IMR-90 (cell line): ENCODE results near the gene GLMP. TPM values are rescaled to one million over a fixed set of nuclear protein-coding genes. Genes with fewer than 3 reads are reported as not detected.

Source experiments
- ATAC-seq: fragments of 200-7000 bp; cut with Tn5 transposase; 2 replicates; pipeline ENCODE4 v1.9.1; 2020; ENCODE audit warnings: low read depth, mild to moderate bottlenecking, moderate library complexity
- BruUV-seq: library from RNA; stranded (reverse); fragments of 400-500 nt; replicated peaks from 2 replicates; lab custom pipeline; 2021; lab: Mats Ljungman, UMichigan
- CTCF ChIA-PET: fragments of 300-600 bp; formaldehyde crosslinking; extraction: SDS; loops from one replicate; lab custom pipeline; 2021; ENCODE audit warnings: antibody characterized with exemption; lab: Yijun Ruan, JAX
- POLR2A ChIA-PET: fragments of 300-600 bp; sonication (Branson Sonifier 250); formaldehyde crosslinking; loops from one replicate; lab custom pipeline; 2022; ENCODE audit warnings: antibody characterized with exemption; ENCODE audit not compliant: unreplicated experiment; lab: Charles Lee
- DNase-seq: peaks from one replicate; pipeline ENCODE4 v3.0.0; 2013
- H2AFZ ChIP-seq: replicated peaks from 2 replicates; pipeline ENCODE3; 2013; ENCODE audit warnings: low read length, mild to moderate bottlenecking; ENCODE audit not compliant: poor library complexity
- H2AK5ac ChIP-seq: 2 replicates; pipeline ENCODE4 v1.6.1; 2013; ENCODE audit warnings: low read depth, low read length, inconsistent platforms
- H2AK9ac ChIP-seq: replicated peaks from 2 replicates; pipeline ENCODE3; 2013; ENCODE audit warnings: mild to moderate bottlenecking, low read depth, low read length, moderate library complexity; ENCODE audit not compliant: poor library complexity
- H2BK120ac ChIP-seq: 2 replicates; pipeline ENCODE4 v1.6.1; 2013; ENCODE audit warnings: low read depth, low read length, inconsistent platforms
- H2BK15ac ChIP-seq: 3 replicates; pipeline ENCODE4 v1.6.1; 2013; ENCODE audit warnings: low read depth, low read length, inconsistent platforms
- H2BK20ac ChIP-seq: 2 replicates; pipeline ENCODE4 v1.6.1; 2013; ENCODE audit warnings: low read depth, mild to moderate bottlenecking, inconsistent platforms, low read length, moderate library complexity
- H2BK5ac ChIP-seq: 2 replicates; pipeline ENCODE4 v1.6.1; 2013; ENCODE audit warnings: mild to moderate bottlenecking, low read depth, low read length, inconsistent platforms; ENCODE audit not compliant: poor library complexity, severe bottlenecking
- H3K14ac ChIP-seq: replicated peaks from 2 replicates; pipeline ENCODE4 v1.6.1; 2013; ENCODE audit warnings: low read depth, low read length, inconsistent platforms
- H3K18ac ChIP-seq: 2 replicates; pipeline ENCODE4 v1.6.1; 2013; ENCODE audit warnings: low read depth, low read length, control low read depth
- H3K23ac ChIP-seq: 2 replicates; pipeline ENCODE4 v1.6.1; 2013; ENCODE audit warnings: low read depth, low read length, inconsistent platforms
- H3K27ac ChIP-seq: 2 replicates; pipeline ENCODE4 v1.5.1; 2013; ENCODE audit warnings: mild to moderate bottlenecking, control low read depth, low read length; ENCODE audit not compliant: insufficient read depth
- H3K27me3 ChIP-seq: 2 replicates; pipeline ENCODE4 v1.6.1; 2013; ENCODE audit warnings: low read length; ENCODE audit not compliant: control insufficient read depth, insufficient read depth
- H3K36me3 ChIP-seq: 2 replicates; pipeline ENCODE4 v1.6.1; 2013; ENCODE audit warnings: low read length, mixed read lengths; ENCODE audit not compliant: control insufficient read depth, insufficient read depth
- H3K4ac ChIP-seq: 2 replicates; pipeline ENCODE4 v1.6.1; 2013; ENCODE audit warnings: low read depth, low read length, inconsistent platforms
- H3K4me1 ChIP-seq: 2 replicates; pipeline ENCODE4 v1.6.1; 2013; ENCODE audit warnings: low read length, mixed read lengths; ENCODE audit not compliant: control insufficient read depth, insufficient read depth
- H3K4me2 ChIP-seq: 2 replicates; pipeline ENCODE4 v1.6.1; 2013; ENCODE audit warnings: low read depth, mild to moderate bottlenecking, control low read depth, low read length, moderate library complexity
- H3K4me3 ChIP-seq: 2 replicates; pipeline ENCODE4 v1.5.1; 2013; ENCODE audit warnings: low read depth, mild to moderate bottlenecking, control low read depth, low read length, moderate library complexity; ENCODE audit not compliant: insufficient read depth
- H3K56ac ChIP-seq: 2 replicates; pipeline ENCODE4 v1.6.1; 2013; ENCODE audit warnings: low read length, inconsistent platforms; ENCODE audit not compliant: insufficient read depth; ENCODE audit errors: extremely low read depth
- H3K79me1 ChIP-seq, 2 experiments: 2 replicates each; pipeline ENCODE4 v1.6.1; 2013; ENCODE audit warnings: low read length in 2 of 2, inconsistent platforms in 1 of 2, low read depth in 1 of 2
- H3K9ac ChIP-seq: 2 replicates; pipeline ENCODE4 v1.6.1; 2013; ENCODE audit warnings: low read depth, low read length, control low read depth
- H3K9me1 ChIP-seq: 2 replicates; pipeline ENCODE4 v1.6.1; 2013; ENCODE audit warnings: low read length, inconsistent platforms; ENCODE audit not compliant: insufficient read depth
- H3K9me3 ChIP-seq: 2 replicates; pipeline ENCODE4 v1.6.1; 2013; ENCODE audit warnings: low read length; ENCODE audit not compliant: control insufficient read depth, insufficient read depth
- H4K20me1 ChIP-seq: 2 replicates; pipeline ENCODE4 v1.6.1; 2013; ENCODE audit warnings: low read length, inconsistent platforms; ENCODE audit not compliant: insufficient read depth
- H4K5ac ChIP-seq: 2 replicates; pipeline ENCODE4 v1.6.1; 2013; ENCODE audit warnings: mild to moderate bottlenecking, low read depth, low read length, control low read depth
- H4K8ac ChIP-seq, 2 experiments: 2 replicates each; pipeline ENCODE4 v1.6.1; 2013; ENCODE audit warnings: low read depth in 2 of 2, low read length in 2 of 2, control low read depth in 1 of 2, inconsistent platforms in 1 of 2
- H4K91ac ChIP-seq: 2 replicates; pipeline ENCODE4 v1.6.1; 2013; ENCODE audit warnings: low read depth, low read length, inconsistent platforms; ENCODE audit not compliant: insufficient read depth
- MXI1 ChIP-seq: IDR thresholded peaks from 2 replicates; pipeline ENCODE4 v1.6.1; 2012; ENCODE audit warnings: low read depth, mild to moderate bottlenecking, low read length, moderate library complexity, borderline replicate concordance
- RAD21 ChIP-seq: IDR thresholded peaks from 2 replicates; pipeline ENCODE4 v1.6.1; 2012; ENCODE audit warnings: low read length, improper control_type of control experiment
- WGBS, 2 experiments: methylation state at CpG; one replicate each; pipeline versions ENCODE4 v1.1.5 to v1.1.7; 2013; ENCODE audit warnings: missing lambda C conversion rate in 2 of 2; ENCODE audit not compliant: insufficient read length in 1 of 2; ENCODE audit errors: extremely low coverage in 2 of 2; 5-methylcytosine and 5-hydroxymethylcytosine counted together
- dilution Hi-C: fragments of 300-500 bp; cut with HindIII; formaldehyde crosslinking; loops from one replicate; pipeline ENCODE4 v1.14.3; 2018; ENCODE audit warnings: low sequenced_read_pairs; ENCODE audit not compliant: unreplicated experiment
- in situ Hi-C: fragments of 300-500 bp; cut with MboI; formaldehyde crosslinking; loops from 3 replicates; pipeline ENCODE4 v1.14.3; 2019; ENCODE audit warnings: low sequenced_read_pairs, inconsistent platforms, mixed read lengths
- intact Hi-C: fragments of 100-400 bp; cut with micrococcal nuclease; formaldehyde crosslinking; loops from 2 replicates; pipeline ENCODE4 v1.10.0; 2022
- polyA plus RNA-seq, 3 experiments: library from polyadenylated mRNA; depleted of rRNA; stranded (reverse); fragments of >200 nt; gene quantifications; 2 replicates each; pipeline ENCODE4 v1.2.3, GENCODE V29; 2012; ENCODE audit warnings: low replicate concordance in 1 of 3
- total RNA-seq: library from RNA; depleted of rRNA; stranded (reverse); fragments of >200 nt; gene quantifications from 2 replicates; pipeline ENCODE4 v1.2.3, GENCODE V29; 2012

Gene GLMP
- total and polyA plus RNA-seq, 2 of the 4 experiments (the other 2 are of a cell fraction): 32.6 to 43.1 TPM

GRCh38 chr1:156291226-156292061 is 4.0 kb downstream of the GLMP start:
- Histone ChIP-seq H3K9me3 (no peaks in the 10 kb centered on the region), H3K4me2 (peak overlapping the region; percentile 99), H2AK9ac (peak overlapping the region; percentile 66), H2BK5ac (peak overlapping the region; percentile 75), H4K8ac (peak overlapping the region; percentile 5 to 97; a peak in 3 of 4 replicates), H4K5ac (peak overlapping the region; percentile 98), H3K79me1 (peaks cover 3 to 29% of the 10 kb centered on the region in 2 experiments), H2BK120ac (peak overlapping the region; percentile 42; the same call in 1 of the 2 replicates), H3K27me3 (no peaks in the 10 kb centered on the region), H2AK5ac (peak overlapping the region; percentile 62; the same call in 1 of the 2 replicates), H3K27ac (peak overlapping the region; percentile 89), H3K18ac (peak overlapping the region; percentile 91), H2BK20ac (no peak overlapping the region), H3K9me1 (peaks cover 6% of the 10 kb centered on the region; the same call in 1 of the 2 replicates), H3K14ac (peak overlapping the region; percentile 95), H3K56ac (peak overlapping the region; percentile 67; the same call in 1 of the 2 replicates), H3K4ac (peak overlapping the region; percentile 94), H3K4me1 (peaks cover 2% of the 10 kb centered on the region; the same call in 1 of the 2 replicates), H4K91ac (peak overlapping the region; percentile 89), H2AFZ (peak overlapping the region; percentile 94), H2BK15ac (no peak overlapping the region), H3K4me3 (peak overlapping the region; percentile 91), H3K23ac (peak overlapping the region; percentile 89; the same call in 1 of the 2 replicates), H4K20me1 (no peaks in the 10 kb centered on the region), H3K9ac (peak overlapping the region; percentile 88), H3K36me3 (peaks cover 12% of the 10 kb centered on the region)
- dilution Hi-C loops (no loop called here), intact Hi-C loops (no loop called here), in situ Hi-C loops (no loop called here)
- 20% methylated on average over 3 of the region's 37 CpGs; no CpG with 5 or more reads in 1 of the 2 experiments for WGBS, 2 experiments
- TF ChIP-seq RAD21 (no peak), MXI1 (peak; percentile 28; the same call in 1 of the 2 replicates)
- ChIA-PET POLR2A (no interaction called here), CTCF (no interaction called here)
- no TSS peak for BruUV-seq
- peak; percentile 72 for DNase-seq
- peak; percentile 98 for ATAC-seq
